OCI-LY7 (cell line): ENCODE results near the gene ZBTB34. TPM values are rescaled to one million over a fixed set of nuclear protein-coding genes. Genes with fewer than 3 reads are reported as not detected.

ENCODE experiments used
- BruUV-seq: library from RNA; stranded (reverse); fragments of 400-500 nt; replicated peaks from 2 replicates; lab custom pipeline; 2021; lab: Mats Ljungman, UMichigan
- CTCF ChIA-PET: fragments of 300-600 bp; sonication (Branson Sonifier 250); formaldehyde crosslinking; loops from one replicate; lab custom pipeline; 2022; ENCODE audit warnings: antibody characterized with exemption; ENCODE audit not compliant: unreplicated experiment; lab: Charles Lee
- POLR2A ChIA-PET: fragments of 300-600 bp; sonication (Branson Sonifier 250); formaldehyde crosslinking; loops from one replicate; lab custom pipeline; 2022; ENCODE audit warnings: antibody characterized with exemption; lab: Charles Lee
- DNase-seq: peaks from one replicate; pipeline ENCODE4 v3.0.0-alpha.2; 2015; ENCODE audit warnings: low spot score
- H2AFZ ChIP-seq: fragments of 200-600 bp; sonication (generic), shearing (Covaris generic); 2 replicates; pipeline ENCODE4 v1.6.1; 2014; ENCODE audit warnings: mild to moderate bottlenecking, antibody characterized with exemption, low read length, moderate library complexity
- H3K27ac ChIP-seq: fragments of 200-600 bp; sonication (generic); 2 replicates; pipeline ENCODE4 v1.5.1; 2014; ENCODE audit warnings: mixed run types, low read depth, mild to moderate bottlenecking, moderate library complexity, low read length, inconsistent platforms; ENCODE audit not compliant: poor library complexity, severe bottlenecking
- H3K36me3 ChIP-seq: fragments of 200-600 bp; sonication (generic); 2 replicates; pipeline ENCODE4 v1.6.1; 2014; ENCODE audit warnings: mild to moderate bottlenecking, antibody characterized with exemption, low read length, moderate library complexity, mixed read lengths; ENCODE audit not compliant: insufficient read depth
- H3K4me1 ChIP-seq: fragments of 200-600 bp; sonication (generic); 2 replicates; pipeline ENCODE4 v1.5.1; 2014; ENCODE audit warnings: mild to moderate bottlenecking, low read length; ENCODE audit not compliant: insufficient read depth, poor library complexity, severe bottlenecking
- H3K4me2 ChIP-seq: fragments of 200-600 bp; sonication (generic); 2 replicates; pipeline ENCODE4 v1.6.1; 2014; ENCODE audit warnings: mild to moderate bottlenecking, low read length
- H3K4me3 ChIP-seq: fragments of 200-600 bp; sonication (generic); 2 replicates; pipeline ENCODE4 v1.5.1; 2014; ENCODE audit warnings: mild to moderate bottlenecking, low read depth, low read length; ENCODE audit not compliant: poor library complexity, severe bottlenecking
- H3K79me2 ChIP-seq: fragments of 200-600 bp; sonication (generic); 2 replicates; pipeline ENCODE4 v1.6.1; 2016; ENCODE audit warnings: low read depth, mild to moderate bottlenecking, low read length, moderate library complexity, mixed read lengths; ENCODE audit not compliant: insufficient read depth
- H3K9me2 ChIP-seq: fragments of 200-600 bp; sonication (generic); 2 replicates; pipeline ENCODE4 v1.6.1; 2016; ENCODE audit warnings: mild to moderate bottlenecking, low read length, mixed read lengths; ENCODE audit not compliant: insufficient read depth
- H3K9me3 ChIP-seq: fragments of 200-600 bp; sonication (generic); 2 replicates; pipeline ENCODE4 v1.6.1; 2014; ENCODE audit warnings: mild to moderate bottlenecking, mixed run types, low read length, mixed read lengths
- H4K20me1 ChIP-seq: fragments of 200-600 bp; sonication (generic); 2 replicates; pipeline ENCODE4 v1.6.1; 2014; ENCODE audit warnings: mild to moderate bottlenecking, antibody characterized with exemption, low read length, moderate library complexity, mixed read lengths; ENCODE audit not compliant: insufficient read depth
- EZH2phosphoT487 ChIP-seq: fragments of 200-600 bp; sonication (generic); IDR thresholded peaks from 2 replicates; pipeline ENCODE4 v1.6.1; 2018; ENCODE audit warnings: low read depth, borderline replicate concordance, mild to moderate bottlenecking, mixed run types, antibody characterized with exemption, low read length, moderate library complexity, mixed read lengths
- intact Hi-C: fragments of 100-400 bp; cut with micrococcal nuclease; formaldehyde crosslinking; loops from one replicate; pipeline ENCODE4 v1.10.0; 2022; ENCODE audit not compliant: unreplicated experiment
- total RNA-seq, 2 experiments: library from RNA; depleted of rRNA in 1 of 2; stranded (reverse); fragments of >200 nt in 1 of 2; shearing (Covaris generic) in 1 of 2; gene quantifications; 2 replicates each; pipeline ENCODE4 v1.2.3, GENCODE V29; 2014 to 2022
- TF ChIP-seq, protein P1 (sequence below): fragments of 200-600 bp; sonication (generic); conservative IDR thresholded peaks from 2 replicates; pipeline ENCODE4 v1.5.1; 2014; ENCODE audit warnings: mild to moderate bottlenecking, antibody characterized with exemption, low read length, moderate library complexity, mixed read lengths

Gene ZBTB34
- total RNA-seq, 2 experiments from 2014 or later, result 6.5 to 11.3 TPM

DNA sequence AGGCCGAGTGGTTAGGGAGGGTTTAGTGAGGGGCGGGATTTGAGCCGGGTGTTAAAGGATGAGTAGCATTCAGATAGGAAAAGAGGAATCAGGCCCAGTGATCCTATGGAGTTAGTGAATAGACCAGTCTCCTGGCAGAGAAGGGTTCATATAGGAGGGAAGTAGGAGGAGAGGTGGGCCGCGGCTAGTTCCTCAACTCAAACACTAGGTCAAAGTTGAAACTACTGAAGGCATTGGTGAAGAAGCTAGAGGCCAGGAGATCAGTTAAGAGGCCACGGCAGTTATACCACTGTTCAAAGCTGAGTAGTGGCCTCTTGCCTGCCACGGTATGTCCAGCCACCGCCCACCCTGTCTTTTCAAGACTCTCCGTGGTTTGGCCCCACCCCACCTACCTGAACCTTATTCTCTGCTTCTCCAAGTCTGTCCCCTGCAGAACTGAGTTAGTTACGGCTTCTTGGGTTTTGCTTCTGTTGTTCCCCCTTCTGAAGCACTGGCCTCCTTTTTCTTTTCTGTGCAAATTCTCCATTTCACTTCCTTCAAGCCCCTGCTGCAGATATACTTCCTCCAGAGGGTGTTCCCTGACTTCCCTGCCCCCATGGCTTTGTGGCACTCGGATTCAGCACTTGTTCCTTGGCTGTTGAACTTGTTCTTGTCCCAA, 1.8 kb downstream of the ZBTB34 start:
- Histone ChIP-seq H4K20me1 (peaks cover 14% of the 10 kb centered on the region; the same call in 1 of the 2 replicates), H3K4me2 (peak overlapping the region; percentile 98), H3K9me3 (no peaks in the 10 kb centered on the region), H3K4me1 (peaks cover 37% of the 10 kb centered on the region), H3K27ac (peak overlapping the region; percentile 54), H3K4me3 (peak overlapping the region; percentile 81), H3K9me2 (no peaks in the 10 kb centered on the region), H2AFZ (peak overlapping the region; percentile 56; the same call in 1 of the 2 replicates), H3K79me2 (peaks cover 26% of the 10 kb centered on the region; the same call in 1 of the 2 replicates), H3K36me3 (peaks cover 30% of the 10 kb centered on the region; the same call in 1 of the 2 replicates)
- CTCF ChIA-PET, result interaction anchor here (0.6 kb wide), 1 partner anchor 10 kb away, joined by 3 read pairs; no protein-coding TSS in a partner anchor
- TSS peak; percentile 37 for BruUV-seq
- TF ChIP-seq, protein P1, sequence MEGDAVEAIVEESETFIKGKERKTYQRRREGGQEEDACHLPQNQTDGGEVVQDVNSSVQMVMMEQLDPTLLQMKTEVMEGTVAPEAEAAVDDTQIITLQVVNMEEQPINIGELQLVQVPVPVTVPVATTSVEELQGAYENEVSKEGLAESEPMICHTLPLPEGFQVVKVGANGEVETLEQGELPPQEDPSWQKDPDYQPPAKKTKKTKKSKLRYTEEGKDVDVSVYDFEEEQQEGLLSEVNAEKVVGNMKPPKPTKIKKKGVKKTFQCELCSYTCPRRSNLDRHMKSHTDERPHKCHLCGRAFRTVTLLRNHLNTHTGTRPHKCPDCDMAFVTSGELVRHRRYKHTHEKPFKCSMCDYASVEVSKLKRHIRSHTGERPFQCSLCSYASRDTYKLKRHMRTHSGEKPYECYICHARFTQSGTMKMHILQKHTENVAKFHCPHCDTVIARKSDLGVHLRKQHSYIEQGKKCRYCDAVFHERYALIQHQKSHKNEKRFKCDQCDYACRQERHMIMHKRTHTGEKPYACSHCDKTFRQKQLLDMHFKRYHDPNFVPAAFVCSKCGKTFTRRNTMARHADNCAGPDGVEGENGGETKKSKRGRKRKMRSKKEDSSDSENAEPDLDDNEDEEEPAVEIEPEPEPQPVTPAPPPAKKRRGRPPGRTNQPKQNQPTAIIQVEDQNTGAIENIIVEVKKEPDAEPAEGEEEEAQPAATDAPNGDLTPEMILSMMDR, result no peak
- no peak for TF ChIP-seq EZH2phosphoT487
- intact Hi-C loops, result loop anchor here (5.0 kb wide), 2 partner anchors 50 to 55 kb away; partner anchors contain the start of genes RALGPS1 and ZBTB43
- POLR2A ChIA-PET, result interaction anchor here (1.2 kb wide), 1 partner anchor 16 kb away, joined by 5 read pairs; no protein-coding TSS in a partner anchor
- DNase-seq, result peak; percentile 28

DNA sequence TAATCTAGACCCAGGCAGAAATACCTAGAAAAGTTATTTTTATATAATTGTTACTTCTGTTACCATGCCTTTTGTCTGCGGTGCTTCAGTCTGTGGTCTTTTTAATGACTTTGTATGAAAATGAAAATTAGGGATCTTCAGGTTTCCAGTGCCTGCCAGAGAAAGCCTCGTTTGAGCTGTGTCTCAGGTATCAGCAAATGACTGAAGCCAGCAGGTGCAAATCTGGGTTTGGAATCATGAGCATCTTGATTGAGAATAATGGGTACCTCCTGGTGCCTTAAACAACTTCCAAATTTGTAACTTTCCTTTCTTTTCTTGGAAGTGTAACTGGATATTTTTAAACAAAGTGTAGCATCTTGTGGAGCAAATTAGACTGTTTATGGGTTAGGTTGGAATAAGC, 4.3 kb downstream of the ZBTB34 start:
- Histone ChIP-seq H3K27ac (no peak overlapping the region), H2AFZ (no peak overlapping the region), H3K4me3 (no peak overlapping the region), H3K4me2 (no peak overlapping the region), H3K9me2 (no peaks in the 10 kb centered on the region), H3K4me1 (peaks cover 33% of the 10 kb centered on the region), H3K36me3 (peaks cover 30% of the 10 kb centered on the region; the same call in 1 of the 2 replicates), H3K9me3 (no peaks in the 10 kb centered on the region), H3K79me2 (peaks cover 27% of the 10 kb centered on the region; the same call in 1 of the 2 replicates), H4K20me1 (peaks cover 14% of the 10 kb centered on the region; the same call in 1 of the 2 replicates)
- intact Hi-C loops, result loop anchor here (5.0 kb wide), 2 partner anchors 48 to 57 kb away; partner anchors contain the start of genes RALGPS1 and ZBTB43
- TF ChIP-seq, protein P1, result no peak
- no peak for TF ChIP-seq EZH2phosphoT487
- no TSS peak for BruUV-seq
- DNase-seq, result no peak
- ChIA-PET POLR2A (no interaction called here), CTCF (no interaction called here)
